Urinary bladder (tissue), 4 donors: ENCODE results near the gene MEIS3. TPM values are rescaled to one million over a fixed set of nuclear protein-coding genes. Genes with fewer than 3 reads are reported as not detected.
"Not testable (repeated sequence)": the region's sequence is repeated elsewhere in the genome, so short reads cannot be mapped to it uniquely, and the experiment has no call there.

Experiments
- DNase-seq: peaks from one replicate; pipeline ENCODE4 v3.0.0-alpha.2; 2015; ENCODE audit errors: extremely low spot score
- H3K27ac ChIP-seq: one replicate; pipeline ENCODE4 v1.5.1; 2013; ENCODE audit warnings: low read depth, mild to moderate bottlenecking, moderate library complexity
- H3K36me3 ChIP-seq: one replicate; pipeline ENCODE4 v1.6.1; 2013; ENCODE audit warnings: mild to moderate bottlenecking, moderate library complexity; ENCODE audit not compliant: insufficient read depth
- H3K4me1 ChIP-seq: one replicate; pipeline ENCODE4 v1.6.1; 2013; ENCODE audit warnings: mild to moderate bottlenecking, moderate library complexity; ENCODE audit not compliant: insufficient read depth
- H3K4me3 ChIP-seq: one replicate; pipeline ENCODE4 v1.5.1; 2013; ENCODE audit warnings: low read depth, low read length
- WGBS: extraction: QIAGEN DNeasy Blood & Tissue Kit; methylation state at CpG from one replicate; pipeline ENCODE4 v1.1.7; 2013; 5-methylcytosine and 5-hydroxymethylcytosine counted together
- polyA plus RNA-seq: library from polyadenylated mRNA; stranded (reverse); fragments of 200-250 nt; gene quantifications from one replicate; pipeline ENCODE4 v1.2.3, GENCODE V29; 2013
- total RNA-seq: library from RNA; depleted of rRNA; stranded (reverse); fragments of >200 nt; gene quantifications from one replicate; pipeline ENCODE4 v1.2.3, GENCODE V29; 2014
- donor health status: healthy with polysubstance abuse.
- donor health status: healthy.

The MEIS3 gene
- total and polyA plus RNA-seq, 2 donors, result 32.6 to 58.5 TPM

DNA sequence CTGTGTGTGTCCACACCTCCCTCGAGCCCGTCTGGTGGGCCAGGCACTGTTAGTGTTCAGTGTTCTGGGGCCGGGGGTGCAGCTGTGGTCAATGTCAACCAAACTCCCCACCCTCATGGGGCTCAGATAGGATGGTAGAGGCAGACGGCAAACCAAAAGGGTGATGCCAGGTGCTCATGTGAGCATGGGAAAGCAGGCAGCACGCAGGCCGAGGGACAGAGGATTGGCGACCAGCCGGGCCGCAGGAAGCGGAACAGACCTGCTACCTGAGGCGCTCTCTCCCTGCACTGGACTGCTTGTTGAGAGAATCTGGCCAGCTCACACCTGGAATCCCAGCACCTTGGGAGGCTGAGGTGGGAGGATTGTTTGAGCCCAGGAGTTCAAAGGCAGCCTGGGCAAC is 41.1 kb downstream of the MEIS3 start:
- 94% methylated on average over 11 of the region's 11 CpGs for WGBS
- Histone ChIP-seq H3K27ac (no peak overlapping the region), H3K4me1 (no peaks in the 10 kb centered on the region), H3K4me3 (no peak overlapping the region), H3K36me3 (peaks cover 13% of the 10 kb centered on the region)
- DNase-seq, result no peak

DNA sequence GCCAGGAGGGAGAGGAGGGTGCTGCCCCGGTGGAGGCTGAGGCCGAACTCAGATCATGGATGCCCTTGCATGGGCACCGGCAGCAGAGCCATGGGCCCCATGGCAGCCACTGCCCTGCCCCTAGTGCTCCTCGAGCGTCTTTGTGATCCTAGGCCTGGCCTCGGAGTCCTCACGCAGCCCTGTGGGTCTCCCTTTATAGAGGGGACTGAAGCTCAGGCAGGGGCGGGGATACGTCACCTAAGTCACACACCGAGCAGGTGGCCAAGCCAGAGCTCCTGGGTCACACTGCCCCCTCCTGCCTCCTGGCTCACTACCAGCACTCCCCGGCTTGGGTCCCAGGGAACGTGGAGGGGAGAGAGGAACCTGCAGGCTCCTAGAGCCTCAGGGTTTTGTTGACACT is 41.5 kb downstream of the MEIS3 start:
- Histone ChIP-seq H3K27ac (no peak overlapping the region), H3K4me1 (no peaks in the 10 kb centered on the region), H3K4me3 (no peak overlapping the region), H3K36me3 (peaks cover 13% of the 10 kb centered on the region)
- DNase-seq, result no peak
- 77% methylated on average over 12 of the region's 12 CpGs for WGBS

DNA sequence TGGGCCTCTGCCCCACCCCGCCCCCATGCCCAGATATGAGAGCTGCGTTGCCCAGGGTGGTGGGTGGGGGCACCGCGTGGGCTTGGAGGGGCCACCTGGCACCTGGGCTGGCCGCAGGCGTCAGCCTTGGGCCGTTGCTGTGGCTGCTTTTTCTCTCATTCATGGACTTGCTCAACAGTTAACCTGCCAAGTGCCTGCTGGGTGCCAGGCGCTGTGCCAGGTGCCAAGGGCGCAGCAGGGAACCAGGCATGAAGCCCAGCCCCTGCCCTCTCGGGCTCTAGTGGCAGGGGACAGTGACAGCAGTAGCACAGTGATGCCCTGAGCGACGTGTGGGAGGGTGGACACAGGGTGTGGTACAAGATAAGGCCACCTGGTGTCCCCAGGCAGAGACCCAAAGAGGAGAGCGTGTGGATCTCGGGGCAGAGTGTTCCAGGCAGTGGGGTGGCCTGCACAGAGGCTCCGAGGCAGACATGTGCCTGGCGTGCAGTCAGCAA is 42.1 kb downstream of the MEIS3 start:
- Histone ChIP-seq H3K4me3 (no peak overlapping the region), H3K27ac (no peak overlapping the region), H3K4me1 (no peaks in the 10 kb centered on the region), H3K36me3 (peaks cover 13% of the 10 kb centered on the region)
- WGBS, result 83% methylated on average over 16 of the region's 16 CpGs
- DNase-seq, result no peak

DNA sequence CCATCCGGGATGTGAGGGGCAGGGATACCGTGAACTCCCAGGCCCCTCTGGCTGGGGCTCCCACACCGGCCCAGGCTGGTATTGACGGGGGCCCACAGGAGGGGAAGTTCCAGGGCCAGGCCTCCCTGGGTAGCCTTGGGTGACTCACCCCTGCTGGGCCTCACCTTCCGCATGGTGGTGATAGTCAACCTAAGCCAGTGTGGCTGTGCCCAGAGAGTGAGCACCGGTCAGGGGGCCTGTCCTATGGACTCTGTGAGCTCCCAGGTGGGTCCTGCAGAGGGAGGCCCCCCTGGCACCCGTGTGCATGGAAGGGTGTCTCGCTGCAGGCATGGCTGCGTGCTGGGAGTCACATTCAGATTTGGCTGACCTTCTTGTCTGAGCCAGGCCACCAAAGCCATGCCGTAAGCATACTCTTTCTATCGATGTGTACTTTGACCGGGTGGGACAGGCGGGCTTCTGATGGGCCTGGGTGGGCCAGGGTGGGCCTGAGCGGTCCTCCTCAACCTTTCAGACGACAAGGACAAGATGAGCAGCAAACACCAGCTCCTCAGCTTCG is 42.7 kb downstream of the MEIS3 start:
- Histone ChIP-seq H3K27ac (no peak overlapping the region), H3K4me3 (no peak overlapping the region), H3K36me3 (peaks cover 13% of the 10 kb centered on the region), H3K4me1 (no peaks in the 10 kb centered on the region)
- WGBS, result 92% methylated on average over 16 of the region's 16 CpGs
- DNase-seq, result no peak

DNA sequence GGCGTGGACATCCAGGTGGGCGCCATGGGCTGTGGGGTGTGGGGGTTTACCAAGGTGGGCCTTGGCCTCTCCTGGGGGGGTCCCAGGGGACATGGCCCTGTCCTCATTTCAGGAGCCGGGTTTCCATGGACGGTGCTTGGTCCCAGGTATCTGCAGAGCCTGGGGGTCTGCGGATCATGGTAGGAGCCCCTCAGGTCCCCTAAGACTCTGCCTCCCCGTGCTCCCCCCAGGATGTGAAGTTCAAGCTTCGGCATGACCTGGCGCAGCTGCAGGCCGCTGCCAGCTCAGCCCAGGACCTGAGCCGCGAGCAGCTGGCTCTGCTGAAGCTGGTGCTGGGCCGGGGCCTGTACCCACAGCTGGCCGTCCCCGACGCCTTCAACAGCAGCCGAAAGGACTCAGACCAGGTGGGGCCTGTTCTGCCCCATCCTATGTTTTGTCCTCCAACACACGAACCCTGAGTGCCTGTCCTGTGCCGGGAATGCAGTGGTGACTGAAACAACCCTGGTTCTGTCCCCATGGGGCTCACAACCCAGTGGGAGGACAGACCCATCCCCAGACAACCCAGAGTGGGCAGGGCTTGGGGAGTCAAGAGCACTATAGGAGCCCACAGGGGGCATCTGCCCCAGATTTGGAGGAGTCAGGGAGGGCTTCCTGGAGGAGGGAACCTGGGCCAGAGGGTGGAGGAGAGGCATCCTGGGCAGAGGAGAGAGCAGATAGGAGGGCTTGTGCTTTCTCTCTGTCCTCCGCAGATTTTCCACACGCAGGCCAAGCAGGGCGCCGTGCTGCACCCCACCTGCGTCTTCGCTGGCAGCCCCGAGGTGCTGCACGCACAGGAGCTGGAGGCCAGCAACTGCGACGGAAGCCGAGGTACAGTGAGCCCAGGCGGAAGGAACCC is 43.4 kb downstream of the MEIS3 start:
- H3K36me3 ChIP-seq, result peaks cover 13% of the 10 kb centered on the region
- no peak overlapping the region for H3K27ac ChIP-seq
- H3K4me3 ChIP-seq, result no peak overlapping the region
- 96% methylated on average over 30 of the region's 30 CpGs for WGBS
- DNase-seq, result no peak
- H3K4me1 ChIP-seq, result no peaks in the 10 kb centered on the region

DNA sequence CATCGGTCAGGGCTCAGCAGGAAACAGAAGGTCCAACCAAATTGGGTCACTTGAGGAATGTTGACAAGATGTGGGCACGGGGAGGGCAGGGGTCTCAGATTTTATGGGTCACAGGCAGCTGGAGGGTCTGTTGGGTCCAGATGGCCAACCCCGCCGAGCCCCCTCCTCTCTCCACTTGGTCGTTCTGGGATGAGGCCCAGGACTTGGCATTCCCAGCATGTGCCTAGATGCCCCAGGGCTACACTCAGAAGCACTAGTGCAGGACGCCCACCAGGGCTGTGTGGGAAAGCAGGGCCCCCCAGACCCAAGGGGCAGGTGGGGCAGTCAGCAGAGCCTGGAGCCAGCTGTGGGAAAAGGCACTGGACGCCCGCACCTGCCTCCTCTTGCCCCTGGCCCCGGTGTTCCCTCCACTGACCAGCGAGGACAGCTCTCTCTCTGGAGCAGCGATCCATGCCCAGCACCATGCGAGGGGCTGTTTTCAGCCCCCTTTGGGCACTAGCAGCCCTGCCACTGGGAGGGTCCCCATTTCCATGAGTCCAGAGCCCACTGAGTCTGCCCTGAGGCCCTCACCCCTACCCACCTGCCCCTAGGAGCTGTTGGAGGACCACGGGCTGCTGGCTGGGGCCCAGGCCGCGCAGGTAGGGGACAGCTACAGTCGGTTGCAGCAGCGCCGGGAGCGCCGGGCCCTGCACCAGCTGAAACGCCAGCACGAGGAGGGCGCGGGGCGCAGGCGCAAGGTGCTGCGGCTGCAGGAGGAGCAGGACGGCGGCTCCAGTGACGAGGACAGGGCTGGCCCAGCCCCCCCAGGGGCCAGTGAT is 44.2 kb downstream of the MEIS3 start:
- Histone ChIP-seq H3K4me3 (no peak overlapping the region), H3K27ac (no peak overlapping the region), H3K36me3 (peaks cover 13% of the 10 kb centered on the region), H3K4me1 (no peaks in the 10 kb centered on the region)
- 93% methylated on average over 30 of the region's 30 CpGs for WGBS
- DNase-seq, result no peak

DNA sequence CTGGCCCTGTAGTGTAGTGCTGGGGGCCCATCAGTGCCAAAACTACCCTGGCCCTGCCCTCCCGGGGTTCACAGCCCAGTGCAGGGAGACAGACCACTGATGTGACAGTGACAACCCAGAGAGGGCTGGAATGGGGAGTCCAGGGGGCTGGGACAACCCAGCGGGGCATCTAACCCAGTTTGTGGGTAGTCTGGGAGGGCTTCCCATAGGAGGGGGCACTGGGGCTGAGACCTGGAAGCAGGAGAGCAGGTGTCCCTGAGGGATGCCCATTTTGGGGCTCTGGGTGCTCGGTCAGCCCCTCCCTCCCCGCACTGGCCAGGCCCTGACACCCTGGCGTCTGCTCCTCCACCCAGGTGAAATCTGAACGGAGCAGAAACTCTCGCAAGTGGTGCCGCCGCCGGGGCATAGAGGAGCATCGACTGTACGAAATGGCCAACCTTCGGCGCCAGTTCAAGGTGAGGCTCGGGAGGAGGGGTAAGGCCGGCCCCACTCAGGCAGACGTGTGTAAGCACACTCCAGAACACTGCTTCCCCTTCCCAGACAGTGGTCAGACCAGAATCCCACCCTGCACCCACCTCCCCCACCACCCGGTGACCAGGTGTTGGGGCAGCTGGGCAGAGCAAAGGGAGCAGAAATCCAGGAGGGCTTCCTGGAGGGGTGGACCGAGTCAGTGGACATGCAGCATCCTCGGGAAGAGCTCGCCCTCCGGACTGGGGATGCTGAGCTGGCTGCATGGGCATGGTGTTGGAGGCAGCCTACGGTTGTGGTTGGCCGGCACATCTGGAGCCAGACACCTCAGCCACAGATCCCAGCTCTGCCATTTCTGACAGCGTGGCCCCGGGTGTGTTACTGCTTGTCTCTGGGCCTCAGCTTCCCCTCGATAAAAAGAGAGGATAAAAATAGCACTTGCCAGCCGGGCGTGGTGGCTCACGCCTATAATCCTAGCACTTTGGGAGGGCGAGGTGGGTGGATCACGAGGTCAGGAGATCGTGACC is 45.8 kb downstream of the MEIS3 start:
- Histone ChIP-seq H3K27ac (no peak overlapping the region), H3K4me1 (no peaks in the 10 kb centered on the region), H3K4me3 (no peak overlapping the region), H3K36me3 (peaks cover 13% of the 10 kb centered on the region)
- DNase-seq, result no peak
- WGBS, result 91% methylated on average over 33 of the region's 33 CpGs

DNA sequence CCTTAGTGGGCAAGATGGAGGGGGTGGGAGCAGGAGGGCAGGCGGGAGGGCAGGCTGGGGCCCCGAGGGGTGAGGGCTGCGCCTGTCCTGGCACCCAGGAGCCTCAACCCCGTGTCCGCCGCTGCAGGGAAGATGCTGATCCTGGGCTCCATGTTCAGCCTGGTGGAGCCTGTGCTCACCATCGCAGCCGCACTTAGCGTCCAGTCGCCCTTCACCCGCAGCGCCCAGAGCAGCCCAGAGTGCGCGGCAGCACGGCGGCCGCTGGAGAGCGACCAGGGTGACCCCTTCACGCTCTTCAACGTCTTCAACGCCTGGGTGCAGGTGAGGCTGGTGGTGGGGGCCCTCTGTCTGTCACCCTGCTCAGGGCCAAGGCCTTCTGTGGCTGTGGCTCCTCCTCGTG is 46.7 kb downstream of the MEIS3 start:
- no peaks in the 10 kb centered on the region for H3K4me1 ChIP-seq
- no peak overlapping the region for H3K4me3 ChIP-seq
- WGBS, result 94% methylated on average over 22 of the region's 22 CpGs
- H3K36me3 ChIP-seq, result peaks cover 13% of the 10 kb centered on the region
- H3K27ac ChIP-seq, result no peak overlapping the region
- no peak for DNase-seq

DNA sequence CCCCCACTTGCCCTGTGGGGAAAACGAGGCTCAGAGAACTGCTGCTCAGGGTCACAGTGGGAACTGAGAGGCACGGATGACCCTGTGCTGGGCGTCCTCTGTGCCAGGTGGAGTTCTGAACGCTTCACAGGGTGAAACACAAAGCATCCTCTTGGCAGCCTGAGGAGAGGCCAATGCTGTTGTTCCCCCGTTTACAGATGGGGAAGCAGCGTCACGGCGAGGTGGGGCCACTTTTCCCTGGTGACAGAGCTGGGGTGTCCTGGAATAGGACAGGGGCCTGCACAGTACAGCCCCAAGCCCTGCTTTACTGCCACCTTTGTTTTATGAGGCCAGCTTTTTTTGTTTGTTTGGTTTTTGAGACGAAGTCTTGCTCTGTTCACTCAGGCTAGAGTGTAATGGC is 48.1 kb downstream of the MEIS3 start:
- H3K4me1 ChIP-seq, result no peaks in the 10 kb centered on the region
- WGBS, result 91% methylated on average over 9 of the region's 9 CpGs
- DNase-seq, result no peak
- H3K4me3 ChIP-seq, result no peak overlapping the region
- peaks cover 7% of the 10 kb centered on the region for H3K36me3 ChIP-seq
- H3K27ac ChIP-seq, result no peak overlapping the region

DNA sequence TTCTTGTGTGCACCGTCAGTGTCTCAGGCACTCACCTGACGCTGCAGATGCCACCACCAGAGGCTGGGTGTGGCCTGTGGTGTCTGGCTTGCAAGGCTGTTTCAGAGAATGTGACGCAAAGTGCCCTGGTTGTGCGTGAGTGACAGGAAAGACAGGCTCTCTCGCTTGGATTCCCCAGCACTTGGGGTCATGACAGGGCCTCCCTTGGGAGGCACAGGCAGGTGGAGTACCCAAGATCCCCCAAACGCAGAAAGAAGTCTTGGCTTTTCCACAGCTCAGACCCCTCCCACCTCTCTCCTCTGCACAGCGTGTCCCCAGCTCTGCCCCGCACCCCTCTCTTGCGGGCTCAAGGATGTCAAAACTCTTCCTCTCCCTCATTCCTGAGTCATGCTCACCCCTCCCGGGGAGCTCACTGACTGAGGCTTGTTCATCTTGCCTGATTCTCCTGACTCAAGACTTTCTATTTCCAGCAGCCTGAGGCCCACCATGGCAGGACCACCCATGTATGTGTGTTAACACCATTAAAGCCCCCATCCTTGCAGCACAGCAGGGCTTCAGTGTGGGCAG is 49.2 kb downstream of the MEIS3 start:
- WGBS, result 77% methylated on average over 10 of the region's 10 CpGs
- DNase-seq, result no peak
- H3K27ac ChIP-seq, result no peak overlapping the region
- H3K36me3 ChIP-seq, result peaks cover 5% of the 10 kb centered on the region
- no peak overlapping the region for H3K4me3 ChIP-seq
- H3K4me1 ChIP-seq, result no peaks in the 10 kb centered on the region

DNA sequence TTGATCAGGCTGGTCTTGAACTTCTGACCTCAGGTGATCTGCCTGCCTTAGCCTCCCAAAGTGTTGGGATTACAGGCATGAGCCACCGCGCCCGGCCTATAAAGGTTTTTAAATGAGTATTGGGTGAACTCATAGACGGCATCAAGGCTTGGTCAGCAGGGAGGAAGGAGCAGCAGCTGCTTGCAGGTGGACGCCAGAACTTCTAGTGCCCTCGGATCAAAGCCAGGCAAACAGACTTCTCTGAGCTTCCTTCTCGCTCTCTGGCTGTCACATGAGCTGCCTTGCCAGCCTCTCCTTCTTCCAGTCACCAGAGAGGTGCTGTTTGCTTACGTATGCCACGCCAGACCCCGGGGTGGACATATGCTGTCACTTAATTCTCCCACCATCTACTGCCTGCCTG is 53.9 kb downstream of the MEIS3 start:
- H3K36me3 ChIP-seq, result not testable (repeated sequence)
- WGBS, result 83% methylated on average over 10 of the region's 10 CpGs

DNA sequence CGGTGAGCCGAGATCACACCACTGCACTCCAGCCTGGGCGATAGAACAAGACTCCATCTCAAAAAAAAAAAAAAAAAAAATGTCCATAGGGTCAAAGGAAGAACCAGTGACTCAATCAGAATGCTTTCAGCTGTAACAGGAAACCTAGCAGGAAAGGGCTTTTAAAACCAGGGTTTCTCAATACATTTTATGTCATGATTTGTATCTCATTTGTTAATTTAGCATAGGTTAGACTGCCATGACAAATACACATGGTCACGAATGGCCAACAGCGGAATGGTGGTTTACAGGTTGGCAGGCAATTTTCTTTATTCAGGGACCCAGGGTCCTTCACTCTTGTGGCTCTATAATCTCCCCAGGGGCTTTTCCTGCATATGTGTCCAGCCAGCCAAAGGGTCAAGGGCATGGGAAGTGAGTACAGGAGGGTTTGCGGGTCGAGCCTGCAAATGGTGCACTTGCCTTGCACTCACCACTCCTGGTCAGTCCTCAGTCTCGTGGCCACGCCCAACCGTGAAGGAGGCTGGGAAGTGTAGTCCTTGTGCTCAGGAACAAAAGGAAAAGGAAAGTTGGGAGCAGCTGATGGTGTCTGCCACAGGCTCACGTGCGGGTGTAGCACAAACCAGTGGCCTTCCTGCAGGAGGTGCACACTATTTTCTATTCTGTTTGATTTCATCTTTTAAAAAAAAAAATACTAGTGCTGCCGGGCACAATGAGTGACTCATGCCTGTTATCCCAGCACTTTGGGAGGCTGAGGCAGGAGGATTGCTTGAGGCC is 55.4 kb downstream of the MEIS3 start:
- Histone ChIP-seq H3K4me1 (no peaks in the 10 kb centered on the region), H3K36me3 (peaks cover 7% of the 10 kb centered on the region)

More for the DNA sequence above, 53.9 kb downstream of the MEIS3 start:
- not testable (repeated sequence) for H3K27ac ChIP-seq, H3K4me3 ChIP-seq, H3K4me1 ChIP-seq, DNase-seq

More for the DNA sequence above, 55.4 kb downstream of the MEIS3 start:
- no peak overlapping the region for H3K4me3 ChIP-seq
- no peak overlapping the region for H3K27ac ChIP-seq
- 88% methylated on average over 13 of the region's 13 CpGs for WGBS
- DNase-seq, result no peak
